Inflammatory macrophage treated with lipopolysaccharide for 4 hours (primary cell): ENCODE data around the gene RIC1.
A peak's percentile ranks its signal among the peaks of the same experiment; 100 is the strongest.
"Not testable (repeated sequence)": the region's sequence is repeated elsewhere in the genome, so short reads cannot be mapped to it uniquely, and the experiment has no call there.

Experiments
- DNase-seq: peaks from one replicate; pipeline ENCODE4 v3.0.0-alpha.2; 2020

Gene RIC1

DNA sequence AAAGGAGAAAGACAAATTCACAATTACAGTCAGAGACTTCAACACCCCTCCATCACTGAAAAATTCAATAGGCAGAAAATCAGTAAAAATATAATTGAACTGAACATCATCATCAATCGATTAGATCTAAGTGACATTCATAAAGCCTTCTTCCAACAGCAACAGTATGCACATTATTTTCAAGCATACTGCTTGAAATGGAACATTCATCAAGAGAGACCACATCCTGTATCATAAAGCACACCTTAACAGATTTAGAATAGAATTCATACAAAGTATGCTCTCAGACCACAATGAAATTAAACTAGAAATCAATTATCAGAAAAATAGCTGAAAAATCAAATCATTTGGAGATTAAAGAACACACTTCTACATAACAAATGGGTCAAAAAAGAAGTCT, 164.9 kb downstream of the RIC1 start:
- no peak for DNase-seq

DNA sequence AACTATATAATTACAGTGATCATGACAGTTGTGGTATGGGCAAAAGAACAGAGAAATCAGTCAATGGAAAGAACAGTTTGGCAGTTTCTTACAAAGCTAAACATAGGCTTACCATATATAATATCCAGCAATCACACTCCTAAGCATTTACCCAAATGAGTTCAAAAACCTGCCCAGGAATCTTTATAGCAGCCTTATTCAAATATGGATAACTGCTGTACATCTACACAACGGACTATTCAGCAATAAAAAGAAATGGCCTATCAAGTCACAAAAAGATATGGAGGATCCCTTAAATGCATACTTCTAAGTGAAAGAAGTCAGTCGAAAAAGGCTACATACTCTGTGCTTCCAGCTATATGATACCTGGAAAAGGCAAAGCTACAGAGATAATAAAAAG, 167.4 kb downstream of the RIC1 start:
- no peak for DNase-seq

DNA sequence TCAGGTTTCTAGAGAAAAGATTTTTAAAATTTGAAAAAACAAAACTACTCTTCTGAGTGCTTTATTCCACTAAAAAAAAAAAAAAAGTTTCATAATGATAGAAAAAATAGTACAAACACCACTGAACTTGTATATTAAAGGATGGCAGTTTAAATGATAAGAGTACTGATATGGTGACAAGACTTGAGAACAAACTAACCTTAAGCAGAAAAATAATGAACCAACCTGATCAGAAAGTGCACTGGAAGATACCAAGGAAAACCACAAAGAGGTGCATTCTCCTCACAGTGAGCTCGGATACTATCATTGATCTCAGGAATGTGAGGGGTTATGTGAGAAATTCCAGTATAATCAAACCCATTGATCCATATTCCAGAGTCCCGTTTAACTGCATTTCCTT, 169.7 kb downstream of the RIC1 start:
- no peak for DNase-seq

- no peak for DNase-seq
Observed at GRCh38 chr9:5799314-5799713, 170.4 kb downstream of the RIC1 start.

- not testable (repeated sequence) for DNase-seq
Observed at GRCh38 chr9:5800378-5800777, 171.5 kb downstream of the RIC1 start.

DNA sequence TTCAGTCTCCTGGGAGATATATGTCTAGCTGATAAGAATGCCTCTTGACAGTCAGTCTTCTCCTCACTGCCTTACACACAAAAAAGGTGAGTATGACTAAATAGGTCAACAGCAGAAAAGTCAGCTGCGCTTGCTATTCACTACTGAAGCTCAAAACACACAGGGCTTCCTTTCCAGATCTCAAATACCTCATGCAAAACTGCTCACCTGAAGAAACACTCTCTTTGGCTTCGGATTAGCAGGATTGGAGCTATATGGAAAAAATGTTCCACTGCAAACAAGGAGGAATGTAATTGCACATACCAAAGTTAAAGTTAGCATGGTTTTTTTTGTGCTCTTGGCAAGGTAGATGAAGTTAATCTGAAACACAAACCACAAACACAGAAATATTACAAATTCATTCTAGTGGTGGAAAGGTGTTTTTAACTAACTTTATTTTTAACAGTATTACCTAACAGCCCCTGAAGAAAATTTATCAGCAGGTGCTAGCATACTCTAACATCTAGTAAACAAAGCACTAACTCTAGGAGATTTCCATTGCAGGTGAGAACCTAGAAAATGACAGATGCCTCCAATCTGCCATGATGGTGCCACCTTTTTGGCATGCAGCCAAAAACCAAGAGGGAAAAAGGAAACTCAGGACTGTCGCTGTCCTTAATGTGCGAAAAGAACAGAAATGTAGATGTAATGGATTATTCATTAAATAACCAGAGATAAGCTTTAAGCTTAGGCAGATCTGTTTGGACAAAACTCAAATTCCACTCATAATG, 172.2 kb downstream of the RIC1 start:
- no peak for DNase-seq

DNA sequence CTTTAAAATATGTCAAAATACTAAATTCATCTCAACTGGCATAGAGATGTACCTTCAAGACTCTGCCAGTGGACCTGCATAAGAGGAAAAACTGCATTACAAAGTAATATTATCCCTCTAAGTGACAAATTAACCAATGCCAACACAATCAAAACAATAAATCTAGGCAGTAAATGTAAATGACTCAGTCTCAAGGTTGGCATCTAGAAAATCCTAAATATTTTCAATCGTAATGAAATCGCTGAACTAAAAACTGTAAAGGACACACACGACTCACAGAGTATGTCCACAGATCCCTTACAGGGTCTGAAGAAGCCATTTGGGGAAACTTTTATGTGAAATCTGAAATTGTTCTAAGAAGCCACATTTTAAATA, 172.8 kb downstream of the RIC1 start:
- DNase-seq = no peak

GRCh38 chr9:5805478-5805877, 176.6 kb downstream of the RIC1 start:
- DNase-seq = no peak

DNA sequence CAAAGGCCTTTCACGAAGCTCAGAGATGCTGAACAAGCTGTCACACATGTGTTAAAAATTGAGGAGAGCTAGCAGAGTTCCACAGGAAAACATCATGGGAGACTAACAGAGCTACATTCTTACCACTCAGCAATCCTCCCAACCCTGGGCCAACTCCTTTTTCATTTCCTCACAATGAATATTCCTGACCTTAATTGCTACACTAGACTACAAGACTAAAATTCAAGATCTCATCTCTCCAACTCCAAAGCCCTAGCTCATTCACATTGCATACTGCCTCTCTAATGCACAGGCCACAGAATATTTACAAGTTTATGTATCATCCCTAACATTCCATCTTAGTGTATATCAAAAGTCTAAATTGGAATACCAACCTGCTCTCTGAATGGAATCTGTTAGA, 182.8 kb downstream of the RIC1 start:
- no peak for DNase-seq

DNA sequence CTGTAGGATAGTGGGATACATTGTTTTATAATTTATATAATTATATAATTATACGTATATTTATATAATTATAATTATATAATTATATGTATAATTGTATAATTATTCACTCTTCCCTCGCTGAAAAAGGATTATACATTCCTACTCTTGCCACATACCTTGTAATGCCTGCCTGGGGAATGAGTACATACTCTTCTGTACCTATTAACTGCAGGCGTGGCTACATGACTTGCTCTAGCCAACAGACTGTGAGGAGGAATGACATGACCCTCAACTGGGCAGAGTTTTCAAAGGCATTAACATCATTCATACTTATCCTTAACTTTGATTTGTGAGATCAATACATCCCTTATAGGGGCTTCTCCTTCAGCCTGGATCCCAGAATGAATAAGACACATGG, 184.9 kb downstream of the RIC1 start:
- no peak for DNase-seq

DNA sequence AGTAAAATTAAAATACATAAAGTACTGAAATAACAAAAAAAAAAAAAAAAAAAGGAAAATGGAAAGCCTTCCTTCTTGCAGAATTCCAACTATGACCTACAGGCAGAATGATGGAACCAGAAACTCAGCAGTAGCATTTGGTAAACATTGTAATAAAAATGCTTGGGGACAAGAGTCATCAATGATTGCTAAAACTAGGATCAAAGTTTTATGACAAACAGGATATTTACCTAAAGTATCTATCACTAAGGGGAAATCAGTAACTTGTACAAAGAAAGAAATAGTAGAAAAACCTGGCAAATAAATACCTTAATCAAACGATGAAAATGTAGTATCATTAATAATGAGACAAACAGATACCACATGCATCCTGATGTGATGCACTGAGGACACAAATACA, 186.6 kb downstream of the RIC1 start:
- no peak for DNase-seq

- DNase-seq = no peak
Observed at GRCh38 chr9:5817862-5818261, 189.0 kb downstream of the RIC1 start.

GRCh38 chr9:5818424-5819142, 189.7 kb downstream of the RIC1 start:
- DNase-seq = no peak

- DNase-seq = no peak
Observed at GRCh38 chr9:5819174-5819573, 190.3 kb downstream of the RIC1 start.

DNA sequence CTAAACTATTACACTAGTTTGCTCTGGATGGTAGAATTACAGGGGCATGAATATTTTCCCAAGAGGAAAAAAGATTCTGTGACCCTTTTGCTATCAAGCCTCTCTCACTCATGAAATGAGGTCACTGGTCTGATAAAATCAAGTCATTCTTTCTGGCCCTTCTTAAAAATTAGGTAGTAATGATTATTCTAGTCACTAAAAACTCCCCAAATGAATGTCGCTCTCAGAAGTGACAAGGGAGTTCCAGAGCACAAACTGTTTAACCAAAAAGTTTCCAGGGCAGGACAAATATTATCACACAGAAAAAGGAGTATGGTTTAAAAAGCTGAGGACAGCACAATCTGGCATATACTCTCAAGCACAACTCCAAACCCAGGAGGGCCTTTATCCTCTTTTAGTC, 191.5 kb downstream of the RIC1 start:
- no peak for DNase-seq

GRCh38 chr9:5825223-5825622, 196.3 kb downstream of the RIC1 start:
- DNase-seq = peak; percentile 43
